ENCODE results near the gene HOMER1.

The HOMER1 gene

GRCh38 chr5:79503794-79504495, 10.0 kb downstream of the HOMER1 start:
- H3K27me3 ChIP-seq (ENCODE audit: control insufficient read depth, low read length): no peaks in the 10 kb centered on the region
- H3K36me3 ChIP-seq (ENCODE audit: control insufficient read depth, low read length): no peaks in the 10 kb centered on the region
- H3K4me3 ChIP-seq (ENCODE audit: low read length): no peak overlapping the region
- no peak overlapping the region for H3K27ac ChIP-seq (ENCODE audit: low read depth, low read length)
- H3K9me2 ChIP-seq (replicated peaks; ENCODE audit: control insufficient read depth, low read length): no peaks in the 10 kb centered on the region
- H3F3A ChIP-seq (ENCODE audit: control insufficient read depth, insufficient read depth): no peaks in the 10 kb centered on the region
- H3K9me3 ChIP-seq (ENCODE audit: control insufficient read depth, insufficient read depth, low read length): no peaks in the 10 kb centered on the region
- H4K20me1 ChIP-seq (ENCODE audit: control insufficient read depth, insufficient read depth, low read depth, low read length): no peaks in the 10 kb centered on the region
- no peaks in the 10 kb centered on the region for H3K79me2 ChIP-seq (ENCODE audit: control insufficient read depth, low read length)
- H3K4me1 ChIP-seq (ENCODE audit: control insufficient read depth, low read length): no peaks in the 10 kb centered on the region
- H3K4me2 ChIP-seq (ENCODE audit: low read length): no peak overlapping the region
- no peak for TF ChIP-seq EZH2phosphoT487 (IDR thresholded peaks at IDR 0.05; ENCODE audit: borderline replicate concordance, low read length)
- TF ChIP-seq, protein P1, sequence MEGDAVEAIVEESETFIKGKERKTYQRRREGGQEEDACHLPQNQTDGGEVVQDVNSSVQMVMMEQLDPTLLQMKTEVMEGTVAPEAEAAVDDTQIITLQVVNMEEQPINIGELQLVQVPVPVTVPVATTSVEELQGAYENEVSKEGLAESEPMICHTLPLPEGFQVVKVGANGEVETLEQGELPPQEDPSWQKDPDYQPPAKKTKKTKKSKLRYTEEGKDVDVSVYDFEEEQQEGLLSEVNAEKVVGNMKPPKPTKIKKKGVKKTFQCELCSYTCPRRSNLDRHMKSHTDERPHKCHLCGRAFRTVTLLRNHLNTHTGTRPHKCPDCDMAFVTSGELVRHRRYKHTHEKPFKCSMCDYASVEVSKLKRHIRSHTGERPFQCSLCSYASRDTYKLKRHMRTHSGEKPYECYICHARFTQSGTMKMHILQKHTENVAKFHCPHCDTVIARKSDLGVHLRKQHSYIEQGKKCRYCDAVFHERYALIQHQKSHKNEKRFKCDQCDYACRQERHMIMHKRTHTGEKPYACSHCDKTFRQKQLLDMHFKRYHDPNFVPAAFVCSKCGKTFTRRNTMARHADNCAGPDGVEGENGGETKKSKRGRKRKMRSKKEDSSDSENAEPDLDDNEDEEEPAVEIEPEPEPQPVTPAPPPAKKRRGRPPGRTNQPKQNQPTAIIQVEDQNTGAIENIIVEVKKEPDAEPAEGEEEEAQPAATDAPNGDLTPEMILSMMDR (IDR thresholded peaks at IDR 0.05; ENCODE audit: low read depth, low read length, poor library complexity, severe bottlenecking): no peak

DNA sequence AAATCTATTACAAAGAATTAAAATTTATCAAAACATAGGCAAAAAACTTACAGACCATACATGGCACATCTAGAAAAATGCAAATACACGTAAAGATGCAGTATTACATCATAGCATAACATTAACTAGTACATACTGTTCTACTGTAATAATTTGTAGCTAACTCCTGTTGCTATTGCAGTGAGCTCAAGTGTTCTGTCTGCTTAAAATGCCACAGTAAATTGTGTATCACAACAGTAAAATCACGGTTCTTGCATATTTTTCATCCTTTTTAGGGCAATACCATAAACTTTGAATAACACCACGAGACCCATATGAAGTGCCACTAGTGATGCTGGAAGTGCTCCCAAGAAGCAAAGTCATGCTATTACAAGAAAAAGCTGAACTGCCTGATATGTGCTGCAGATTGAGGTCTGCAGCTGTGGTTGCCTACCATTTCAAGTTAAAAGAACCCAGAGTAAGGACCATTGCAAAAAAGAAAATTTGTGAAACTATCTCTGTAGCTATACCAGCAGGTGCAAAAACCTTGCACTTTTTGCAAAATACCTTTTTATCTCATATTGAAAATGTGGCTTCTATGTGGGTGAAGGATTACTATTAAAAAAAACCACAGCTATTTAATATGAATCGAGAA, 14.2 kb downstream of the HOMER1 start:
- Histone ChIP-seq H3K9me3 (ENCODE audit: control insufficient read depth, insufficient read depth, low read length) (no peaks in the 10 kb centered on the region), H3K4me1 (ENCODE audit: control insufficient read depth, low read length) (no peaks in the 10 kb centered on the region), H3K79me2 (ENCODE audit: control insufficient read depth, low read length) (no peaks in the 10 kb centered on the region), H3K4me3 (ENCODE audit: low read length) (no peak overlapping the region), H3F3A (ENCODE audit: control insufficient read depth, insufficient read depth) (no peaks in the 10 kb centered on the region), H4K20me1 (ENCODE audit: control insufficient read depth, insufficient read depth, low read depth, low read length) (no peaks in the 10 kb centered on the region), H3K4me2 (ENCODE audit: low read length) (no peak overlapping the region), H3K27me3 (ENCODE audit: control insufficient read depth, low read length) (peaks cover 3% of the 10 kb centered on the region; the same call in 1 of the 2 replicates), H3K36me3 (ENCODE audit: control insufficient read depth, low read length) (no peaks in the 10 kb centered on the region), H3K9me2 (replicated peaks; ENCODE audit: control insufficient read depth, low read length) (no peaks in the 10 kb centered on the region), H3K27ac (ENCODE audit: low read depth, low read length) (no peak overlapping the region)
- TF ChIP-seq, protein P1 (IDR thresholded peaks at IDR 0.05; ENCODE audit: low read depth, low read length, poor library complexity, severe bottlenecking): no peak
- TF ChIP-seq EZH2phosphoT487 (IDR thresholded peaks at IDR 0.05; ENCODE audit: borderline replicate concordance, low read length): no peak

DNA sequence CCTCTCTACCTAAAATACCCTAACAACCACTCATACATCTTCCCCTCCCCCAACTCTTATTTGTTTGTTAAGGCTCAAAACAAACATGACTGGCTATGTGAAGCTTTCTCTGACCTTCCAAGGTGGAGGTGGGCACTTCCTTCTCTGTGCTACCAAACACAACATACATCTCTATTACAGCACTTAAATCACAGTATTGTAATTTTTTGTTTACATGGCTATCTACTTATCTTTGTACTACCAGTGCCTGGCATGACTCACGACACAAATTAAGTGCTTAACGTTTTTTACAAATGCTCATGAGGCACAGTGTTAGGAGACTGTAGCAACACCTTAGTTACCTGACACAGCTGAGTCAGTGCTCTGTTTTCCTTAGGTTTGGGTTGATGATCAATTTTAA, 18.6 kb downstream of the HOMER1 start:
- Histone ChIP-seq H3F3A (ENCODE audit: control insufficient read depth, insufficient read depth) (no peaks in the 10 kb centered on the region), H3K4me1 (ENCODE audit: control insufficient read depth, low read length) (no peaks in the 10 kb centered on the region), H3K9me3 (ENCODE audit: control insufficient read depth, insufficient read depth, low read length) (no peaks in the 10 kb centered on the region), H3K27me3 (ENCODE audit: control insufficient read depth, low read length) (peaks cover 6% of the 10 kb centered on the region; the same call in 1 of the 2 replicates), H3K9me2 (replicated peaks; ENCODE audit: control insufficient read depth, low read length) (no peaks in the 10 kb centered on the region), H3K27ac (ENCODE audit: low read depth, low read length) (no peak overlapping the region), H3K4me3 (ENCODE audit: low read length) (no peak overlapping the region), H4K20me1 (ENCODE audit: control insufficient read depth, insufficient read depth, low read depth, low read length) (no peaks in the 10 kb centered on the region), H3K79me2 (ENCODE audit: control insufficient read depth, low read length) (no peaks in the 10 kb centered on the region), H3K4me2 (ENCODE audit: low read length) (no peak overlapping the region), H3K36me3 (ENCODE audit: control insufficient read depth, low read length) (no peaks in the 10 kb centered on the region)
- TF ChIP-seq EZH2phosphoT487 (IDR thresholded peaks at IDR 0.05; ENCODE audit: borderline replicate concordance, low read length): no peak
- TF ChIP-seq, protein P1 (IDR thresholded peaks at IDR 0.05; ENCODE audit: low read depth, low read length, poor library complexity, severe bottlenecking): no peak
